ENCODE results near the gene FGD4. TPM values are rescaled to one million over a fixed set of nuclear protein-coding genes. Genes with fewer than 3 reads are reported as not detected.

Gene FGD4
- total RNA-seq, 1 donor from 2014 or later = 17.3 TPM

- intact Hi-C loops (cut with DNase I) = no loop called here
- DNase-seq = no peak
- ATAC-seq (ENCODE audit: poor library complexity) = no peak
Measured at GRCh38 chr12:32569259-32569658, 169.9 kb downstream of the FGD4 start.

DNA sequence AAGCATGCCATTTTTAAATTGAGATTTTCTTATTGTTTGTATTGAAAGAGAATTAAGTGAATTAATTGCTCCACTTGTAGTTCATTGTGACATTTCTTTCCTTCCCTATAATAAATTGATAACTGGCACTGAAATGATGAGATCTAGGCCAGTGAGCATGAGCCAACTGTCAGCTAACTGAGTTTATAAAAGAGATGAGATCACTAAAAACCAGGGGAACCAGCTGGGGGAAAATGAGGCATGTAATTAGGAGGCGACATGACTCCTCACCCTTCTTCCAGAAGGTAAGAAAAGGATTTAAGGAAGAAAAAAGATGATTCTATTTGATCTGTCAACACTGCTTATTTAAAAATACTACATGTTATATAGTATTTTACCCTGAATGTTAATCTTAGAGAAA lies 175.2 kb downstream of the FGD4 start:
- ATAC-seq (ENCODE audit: poor library complexity) = no peak
- DNase-seq = no peak
- intact Hi-C loops (cut with DNase I) = no loop called here

GRCh38 chr12:32577328-32577727 lies 178.0 kb downstream of the FGD4 start:
- DNase-seq = no peak
- intact Hi-C loops (cut with DNase I) = no loop called here
- ATAC-seq (ENCODE audit: poor library complexity) = no peak

- no peak for DNase-seq
- ATAC-seq (ENCODE audit: poor library complexity) = no peak
- intact Hi-C loops (cut with DNase I) = no loop called here
Measured at GRCh38 chr12:32583534-32583933, 184.2 kb downstream of the FGD4 start.

DNA sequence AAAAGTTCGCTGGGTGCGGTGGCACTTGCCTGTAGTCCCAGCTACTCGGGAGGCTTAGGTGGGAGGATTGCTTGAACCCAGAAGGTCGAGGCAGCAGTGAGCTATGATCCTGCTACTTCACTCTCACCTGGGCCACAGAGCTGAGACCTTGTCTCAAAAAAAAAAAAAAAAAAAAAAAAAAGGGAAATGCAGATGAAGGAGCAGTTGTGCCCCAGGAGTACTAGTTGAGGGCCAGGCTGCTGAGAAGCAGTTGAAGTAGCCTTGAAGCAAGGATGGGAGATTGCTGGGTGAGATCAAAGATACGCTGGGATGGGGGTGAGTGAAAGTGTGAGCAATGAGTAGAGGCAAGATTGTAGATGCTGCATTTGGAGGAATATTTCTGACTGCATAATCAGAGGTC lies 186.3 kb downstream of the FGD4 start:
- ATAC-seq (ENCODE audit: poor library complexity) = no peak
- no peak for DNase-seq
- intact Hi-C loops (cut with DNase I) = no loop called here

DNA sequence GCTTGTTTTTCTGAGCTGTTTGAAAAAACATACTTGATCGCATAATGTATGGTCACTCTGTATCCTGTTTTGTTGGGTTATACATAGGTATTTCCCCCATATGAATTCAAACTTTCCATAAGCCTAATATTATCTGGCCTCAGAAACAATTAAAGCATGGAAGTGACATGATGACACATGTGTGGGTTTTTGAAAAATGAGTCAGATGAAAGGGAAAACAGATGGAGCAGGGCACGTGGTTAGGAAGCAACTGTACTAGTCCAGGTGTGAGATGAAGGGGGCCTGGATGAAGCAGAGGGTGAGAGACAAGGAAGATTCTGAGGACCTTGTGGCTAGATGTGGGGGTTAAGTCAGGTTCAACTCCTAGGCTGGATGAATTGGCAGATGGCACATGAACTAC lies 187.0 kb downstream of the FGD4 start:
- no peak for DNase-seq
- no peak for ATAC-seq (ENCODE audit: poor library complexity)
- intact Hi-C loops (cut with DNase I) = no loop called here

GRCh38 chr12:32587581-32588495 lies 188.5 kb downstream of the FGD4 start:
- intact Hi-C loops (cut with DNase I) = no loop called here
- DNase-seq = no peak
- ATAC-seq (ENCODE audit: poor library complexity) = no peak

DNA sequence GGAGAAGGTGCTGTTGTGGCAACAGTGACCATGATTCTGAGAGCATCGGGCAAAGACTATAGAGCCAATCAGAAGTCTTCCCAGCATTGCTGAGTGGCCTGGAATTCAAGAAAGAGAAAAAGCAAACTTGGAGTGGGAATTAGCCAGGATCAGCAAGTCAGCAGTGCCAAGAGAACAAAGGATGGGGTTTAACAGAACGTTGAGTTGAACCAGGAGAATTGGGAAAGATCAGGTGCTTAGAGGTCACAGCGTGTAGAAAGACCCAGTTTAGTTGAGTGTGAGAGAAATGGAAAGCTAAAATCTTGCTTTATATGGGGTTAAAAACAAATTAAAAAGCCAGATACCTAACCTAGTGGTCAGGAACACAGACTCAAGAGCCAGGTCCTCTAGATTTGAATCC lies 189.2 kb downstream of the FGD4 start:
- intact Hi-C loops (cut with DNase I) = no loop called here
- DNase-seq (no peak), ATAC-seq (ENCODE audit: poor library complexity) (no peak)

GRCh38 chr12:32589165-32589865 lies 190.0 kb downstream of the FGD4 start:
- ATAC-seq (ENCODE audit: poor library complexity) = no peak
- intact Hi-C loops (cut with DNase I) = no loop called here
- no peak for DNase-seq

DNA sequence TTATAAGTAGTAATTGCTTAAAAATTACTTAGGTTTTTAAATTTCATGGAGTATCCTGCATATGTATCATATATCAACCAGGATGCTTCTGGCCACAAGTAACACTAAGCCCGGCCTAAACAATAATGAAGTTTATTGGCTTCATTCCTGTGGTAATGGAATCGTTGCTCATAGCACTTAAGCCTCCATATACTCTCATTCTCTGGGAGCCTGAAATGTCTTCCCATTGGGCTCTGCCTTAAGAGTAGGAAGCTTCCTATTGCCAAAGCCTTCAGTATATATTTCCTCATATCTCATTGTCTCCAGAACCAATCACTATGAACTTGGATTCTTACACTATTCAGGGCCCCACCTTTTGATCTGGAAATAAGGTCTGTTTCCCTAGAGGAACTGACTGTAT lies 195.9 kb downstream of the FGD4 start:
- intact Hi-C loops (cut with DNase I) = no loop called here
- ATAC-seq (ENCODE audit: poor library complexity) = no peak
- no peak for DNase-seq

- ATAC-seq (ENCODE audit: poor library complexity) (no peak), DNase-seq (no peak)
- intact Hi-C loops (cut with DNase I) = no loop called here
Measured at GRCh38 chr12:32596030-32596429, 196.7 kb downstream of the FGD4 start.

GRCh38 chr12:32598688-32599087 lies 199.3 kb downstream of the FGD4 start:
- DNase-seq = no peak

DNA sequence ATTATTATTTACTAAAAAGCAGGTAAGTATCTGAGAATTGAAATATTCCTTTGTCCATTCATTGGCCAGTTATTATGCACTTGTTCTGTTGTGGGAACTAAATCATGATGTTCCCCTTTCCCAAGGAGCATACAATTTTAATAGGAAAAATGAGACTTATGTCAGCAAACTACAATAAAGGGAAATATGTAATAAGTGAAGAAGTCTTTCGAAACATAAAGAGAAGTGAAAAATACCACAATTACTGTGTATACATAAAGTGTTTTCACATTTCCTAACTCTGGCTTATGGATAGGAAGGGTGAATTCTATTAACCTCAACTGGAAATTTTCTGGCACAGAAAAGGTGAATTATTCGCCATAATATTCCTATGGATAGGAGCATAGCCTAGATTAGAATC lies 201.3 kb downstream of the FGD4 start:
- intact Hi-C loops (cut with DNase I) = no loop called here
- DNase-seq (no peak), ATAC-seq (ENCODE audit: poor library complexity) (no peak)

More at GRCh38 chr12:32598688-32599087, 199.3 kb downstream of the FGD4 start:
- ATAC-seq (ENCODE audit: poor library complexity) = no peak
- intact Hi-C loops (cut with DNase I) = no loop called here

- no peak for DNase-seq
- intact Hi-C loops (cut with DNase I) = no loop called here
- no peak for ATAC-seq (ENCODE audit: poor library complexity)
Measured at GRCh38 chr12:32603071-32603470, 203.7 kb downstream of the FGD4 start.

DNA sequence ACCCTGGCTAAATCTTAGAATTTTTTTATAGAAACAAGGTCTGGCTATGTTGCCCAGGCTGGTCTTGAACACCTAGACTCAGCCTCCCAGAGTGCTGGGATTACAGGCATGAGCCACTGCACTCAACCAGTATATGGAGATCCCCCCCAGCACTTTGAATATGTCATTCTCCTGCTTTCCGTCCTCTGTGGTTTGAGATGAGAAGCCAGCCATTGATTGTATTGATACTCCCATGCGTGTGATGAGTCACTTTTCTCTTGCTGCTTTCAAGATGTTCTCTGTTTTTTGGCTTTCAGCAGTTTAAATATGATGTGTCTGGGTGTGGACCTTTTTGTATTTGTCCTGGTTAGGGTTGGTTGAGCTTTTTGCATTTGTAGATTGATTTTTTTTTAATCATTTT lies 204.5 kb downstream of the FGD4 start:
- DNase-seq (no peak), ATAC-seq (ENCODE audit: poor library complexity) (no peak)
- intact Hi-C loops (cut with DNase I) = no loop called here

DNA sequence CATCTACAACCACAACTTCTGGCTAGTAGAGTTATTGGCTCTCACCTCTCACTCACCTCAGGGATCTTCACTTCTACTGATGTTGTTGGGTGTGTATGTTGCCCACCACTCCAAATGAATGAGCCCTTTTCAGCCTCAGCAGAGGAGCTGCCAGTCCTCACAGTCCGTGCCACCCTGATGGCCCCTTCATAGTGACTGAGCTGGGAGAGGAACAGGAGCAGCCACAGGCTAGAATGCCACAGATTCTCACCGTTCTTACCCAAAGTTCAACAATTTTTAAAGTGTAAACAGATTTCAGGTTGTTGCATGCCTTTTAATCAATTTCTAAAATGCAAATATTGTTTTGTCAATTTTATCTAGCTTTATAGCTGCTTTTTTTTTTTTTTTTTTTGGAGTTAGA lies 205.2 kb downstream of the FGD4 start:
- no peak for DNase-seq
- intact Hi-C loops (cut with DNase I) = no loop called here
- no peak for ATAC-seq (ENCODE audit: poor library complexity)

DNA sequence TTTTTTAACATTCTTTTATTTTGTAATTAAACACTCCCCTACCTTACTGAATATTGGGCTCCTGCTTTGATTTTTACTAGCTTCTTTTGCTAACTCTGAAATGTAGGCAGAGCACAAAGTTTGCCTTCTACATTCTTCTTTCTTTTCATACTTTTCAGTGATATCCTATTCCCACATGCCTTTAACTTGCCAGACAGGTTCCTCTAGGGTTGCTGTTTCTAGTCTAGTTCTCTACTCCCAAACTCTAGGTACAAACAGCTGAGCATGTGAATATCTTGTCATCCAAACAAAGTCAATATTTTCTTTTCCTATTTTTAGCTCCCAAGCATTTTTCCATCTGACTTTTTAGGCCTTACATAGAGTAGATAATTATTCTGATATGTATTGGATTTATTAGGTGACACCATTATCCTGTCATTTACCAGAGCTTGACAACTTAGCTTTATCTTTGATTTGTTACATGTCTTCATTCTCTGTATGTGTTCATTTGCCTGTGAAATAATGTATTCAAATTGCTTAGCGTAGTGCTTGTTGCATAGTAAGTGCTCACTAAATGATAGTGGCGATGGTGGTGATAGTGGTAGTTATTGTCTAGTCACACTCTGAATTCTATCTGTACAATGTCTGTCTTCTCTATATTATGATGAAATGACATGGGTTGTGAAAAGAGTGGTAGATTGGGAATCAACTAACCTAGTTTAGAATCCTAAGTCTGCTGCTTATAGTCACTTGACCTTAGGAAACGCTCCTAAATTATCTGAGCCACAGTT lies 206.2 kb downstream of the FGD4 start:
- intact Hi-C loops (cut with DNase I) = no loop called here
- DNase-seq = no peak
- no peak for ATAC-seq (ENCODE audit: poor library complexity)

- intact Hi-C loops (cut with DNase I) = no loop called here
- ATAC-seq (ENCODE audit: poor library complexity) = no peak
- no peak for DNase-seq
Measured at GRCh38 chr12:32606443-32606842, 207.1 kb downstream of the FGD4 start.

- no peak for DNase-seq
- ATAC-seq (ENCODE audit: poor library complexity) = no peak
- intact Hi-C loops (cut with DNase I) = no loop called here
Measured at GRCh38 chr12:32609966-32610365, 210.6 kb downstream of the FGD4 start.
